ENCODE data around the gene APOBR. TPM values are rescaled to one million over a fixed set of nuclear protein-coding genes. Genes with fewer than 3 reads are reported as not detected.

The APOBR gene
- total and polyA plus RNA-seq, 9 of the 15 experiments (the other 6 are each of a cell fraction or from before 2014, with no cell fraction given): 0.08 to 6.1 (median 2.8) TPM; not detected in 1

DNA sequence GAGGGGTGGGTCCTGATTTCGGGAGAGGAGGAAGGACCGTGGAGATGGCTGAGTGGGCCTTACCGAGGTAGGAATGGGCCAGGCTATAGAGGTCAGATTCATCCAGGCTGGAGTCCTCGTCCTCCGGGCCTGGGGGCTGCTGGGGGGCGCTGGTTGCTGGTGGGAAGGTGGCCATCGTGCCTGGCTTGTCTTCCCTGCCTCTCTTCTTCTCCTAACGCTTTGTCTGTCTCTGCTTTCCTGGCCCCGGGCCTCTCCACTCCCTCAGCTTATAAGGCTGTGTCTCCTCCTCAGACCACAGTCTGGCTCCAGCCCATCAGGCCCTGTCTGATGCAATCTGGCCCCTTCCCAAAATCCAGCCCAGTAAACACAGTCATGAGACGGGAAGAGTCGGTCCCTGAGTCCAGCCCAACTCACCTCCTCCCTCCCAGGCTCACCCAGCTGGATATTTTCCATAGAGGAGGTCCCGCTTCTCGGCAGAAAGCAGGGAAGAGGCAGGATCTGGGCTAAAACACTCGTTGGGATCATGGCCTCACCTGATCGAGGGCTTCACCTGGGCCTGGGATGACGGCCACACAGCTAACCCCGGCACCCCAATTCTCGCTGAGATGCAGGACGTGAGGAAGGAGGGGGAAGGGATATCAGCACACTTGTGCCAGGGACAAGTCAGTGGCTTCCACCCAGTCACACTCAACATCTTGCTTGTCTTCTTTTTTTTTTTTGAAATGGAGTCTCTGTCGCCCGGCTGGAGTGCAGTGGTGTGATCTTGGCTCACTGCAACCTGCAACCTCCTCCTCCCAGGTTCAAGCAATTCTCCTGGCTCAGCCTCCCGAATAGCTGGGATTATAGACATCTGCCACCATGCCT, 44.5 kb downstream of the APOBR start, which contains the start of gene NUPR1:
Gene NUPR1 (minus strand): TSS at position 242 of the 864 bp plus-strand sequence. CDS start 67 bp downstream, at position 175.
- H4K20me1 ChIP-seq (replicated peaks; ENCODE audit: control insufficient read depth, insufficient read depth, low read length): no peaks in the 10 kb centered on the region
- WGBS (ENCODE audit: insufficient coverage, low coverage, missing lambda C conversion rate): 47% methylated on average over 19 of the region's 22 CpGs
- no peaks in the 10 kb centered on the region for H3K36me3 ChIP-seq (ENCODE audit: control insufficient read depth, insufficient read depth, low read length)
- ChIA-PET POLR2A (no interaction called here), CTCF (ENCODE audit: low intra/inter-chr PET ratio) (no interaction called here)
- H3K4me2 ChIP-seq (ENCODE audit: insufficient read depth, low read length): peak within 1 kb of the TSS; percentile 3; the same call in 1 of the 2 replicates
- DNase-seq (ENCODE audit: extremely low read depth in 1 of 4, low spot score in 3 of 4) (no peak), FAIRE-seq (no peak), ATAC-seq (peak; percentile 71)
- H3K27me3 ChIP-seq (ENCODE audit: control insufficient read depth in 2 of 2, insufficient read depth in 2 of 2, low read length in 2 of 2): no peaks in the 10 kb centered on the region; a peak in 1 of 5 replicates
- peak within 1 kb of the TSS in 1 of 2 experiments; percentile 50; a peak in 1 of 4 replicates for H3K9ac ChIP-seq (ENCODE audit: insufficient read depth in 1 of 2, low read depth in 2 of 2, low read length in 2 of 2)
- peaks cover 9 to 14% of the 10 kb centered on the region in 2 experiments; a peak in 4 of 5 replicates for H3K4me1 ChIP-seq (replicated peaks in 1 of 2; ENCODE audit: control insufficient read depth in 2 of 2, insufficient read depth in 2 of 2, low read length in 2 of 2)
- H3K4me3 ChIP-seq: no peak within 1 kb of the TSS
- BruUV-seq (replicated peaks): no TSS peak
- H3K9me3 ChIP-seq (replicated peaks; ENCODE audit: control insufficient read depth, insufficient read depth, low read depth, low read length): no peaks in the 10 kb centered on the region
- no peaks in the 10 kb centered on the region for H3K9me1 ChIP-seq (ENCODE audit: control insufficient read depth, insufficient read depth, low read length)
- H3K27ac ChIP-seq (ENCODE audit: extremely low read depth, low read depth, low read length): no peak within 1 kb of the TSS
- peak within 1 kb of the TSS; percentile 62 for H2AFZ ChIP-seq (ENCODE audit: low read depth, low read length)
- in situ Hi-C loops (cut with MboI) (loop anchor here (25.0 kb wide), 2 partner anchors 173 to 948 kb away; partner anchors contain the start of gene EIF3C), intact Hi-C loops (cut with micrococcal nuclease) (no loop called here)
- H3K79me2 ChIP-seq (ENCODE audit: control insufficient read depth, insufficient read depth, low read length): no peaks in the 10 kb centered on the region
- TF ChIP-seq NFYB (IDR thresholded peaks at IDR 0.05; ENCODE audit: extremely low read depth, insufficient read length): no peak
- no peak for TF ChIP-seq YY1 (IDR thresholded peaks at IDR 0.05; ENCODE audit: borderline replicate concordance in 1 of 3, control insufficient read depth in 1 of 3, extremely low read depth in 1 of 3, insufficient read depth in 3 of 3, insufficient read length in 1 of 3, insufficient replicate concordance in 2 of 3, low read depth in 1 of 3, low read length in 2 of 3)
- TF ChIP-seq POLR2G (IDR thresholded peaks at IDR 0.05; ENCODE audit: low read depth, low read length): no peak
- TF ChIP-seq MYC (IDR thresholded peaks at IDR 0.05; ENCODE audit: low read depth, low read length): peak; percentile 61; the same call in 1 of the 2 replicates
- no peak for TF ChIP-seq MYC (CRISPR knock-in tag; IDR thresholded peaks at IDR 0.05; ENCODE audit: borderline replicate concordance, low read depth)
- TF ChIP-seq ARHGAP35 (IDR thresholded peaks at IDR 0.05; ENCODE audit: partially characterized antibody): no peak
- no peak; the same call in 1 of the 2 replicates for TF ChIP-seq SREBF2 (CRISPR knock-in tag; IDR thresholded peaks at IDR 0.05)
- no peak for TF ChIP-seq PPARD (CRISPR knock-in tag; IDR thresholded peaks at IDR 0.05)
- TF ChIP-seq, protein P1, sequence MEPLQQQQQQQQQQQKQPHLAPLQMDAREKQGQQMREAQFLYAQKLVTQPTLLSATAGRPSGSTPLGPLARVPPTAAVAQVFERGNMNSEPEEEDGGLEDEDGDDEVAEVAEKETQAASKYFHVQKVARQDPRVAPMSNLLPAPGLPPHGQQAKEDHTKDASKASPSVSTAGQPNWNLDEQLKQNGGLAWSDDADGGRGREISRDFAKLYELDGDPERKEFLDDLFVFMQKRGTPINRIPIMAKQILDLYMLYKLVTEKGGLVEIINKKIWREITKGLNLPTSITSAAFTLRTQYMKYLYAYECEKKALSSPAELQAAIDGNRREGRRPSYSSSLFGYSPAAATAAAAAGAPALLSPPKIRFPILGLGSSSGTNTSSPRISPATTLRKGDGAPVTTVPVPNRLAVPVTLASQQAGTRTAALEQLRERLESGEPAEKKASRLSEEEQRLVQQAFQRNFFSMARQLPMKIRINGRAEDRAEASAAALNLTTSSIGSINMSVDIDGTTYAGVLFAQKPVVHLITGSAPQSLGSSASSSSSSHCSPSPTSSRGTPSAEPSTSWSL (CRISPR knock-in tag; IDR thresholded peaks at IDR 0.05; ENCODE audit: borderline replicate concordance): no peak
- no peak for TF ChIP-seq POLR2AphosphoS2 (IDR thresholded peaks at IDR 0.05; ENCODE audit: low read length)
- no peak for TF ChIP-seq MTA3 (IDR thresholded peaks at IDR 0.05; ENCODE audit: borderline replicate concordance)
- TF ChIP-seq E2F6 (IDR thresholded peaks at IDR 0.05; ENCODE audit: borderline replicate concordance in 1 of 2, extremely low read depth in 1 of 2, insufficient read depth in 1 of 2, insufficient read length in 1 of 2, low read depth in 1 of 2, low read length in 1 of 2, poor library complexity in 1 of 2, severe bottlenecking in 1 of 2): no peak
